Calu3 (cell line): Measurements from ENCODE around the gene CAMSAP1. TPM values are rescaled to one million over a fixed set of nuclear protein-coding genes. Genes with fewer than 3 reads are reported as not detected.

Experiments
- BruUV-seq: library from RNA; stranded (reverse); fragments of 400-500 nt; replicated peaks from 2 replicates; lab custom pipeline; 2021; lab: Mats Ljungman, UMichigan
- CTCF ChIA-PET: fragments of 300-600 bp; sonication (Branson Sonifier 250); formaldehyde crosslinking; loops from one replicate; lab custom pipeline; 2022; ENCODE audit warnings: antibody characterized with exemption; lab: Charles Lee
- DNase-seq: peaks from one replicate; pipeline ENCODE4 v3.0.0; 2022
- H3K27ac Mint-ChIP-seq: one replicate; pipeline ENCODE4 v1.8.0; 2022; ENCODE audit warnings: mixed read lengths; ENCODE audit not compliant: unreplicated experiment
- H3K27me3 Mint-ChIP-seq: one replicate; pipeline ENCODE4 v1.8.0; 2022; ENCODE audit warnings: mixed read lengths; ENCODE audit not compliant: unreplicated experiment
- H3K36me3 Mint-ChIP-seq: one replicate; pipeline ENCODE4 v1.8.0; 2022; ENCODE audit warnings: mild to moderate bottlenecking, moderate library complexity, mixed read lengths; ENCODE audit not compliant: insufficient read depth, unreplicated experiment
- H3K4me1 Mint-ChIP-seq: one replicate; pipeline ENCODE4 v1.8.0; 2022; ENCODE audit warnings: mild to moderate bottlenecking, low read depth, mixed read lengths; ENCODE audit not compliant: unreplicated experiment
- H3K4me3 Mint-ChIP-seq: one replicate; pipeline ENCODE4 v1.8.0; 2022; ENCODE audit warnings: mild to moderate bottlenecking, low read depth, moderate library complexity, mixed read lengths; ENCODE audit not compliant: unreplicated experiment
- H3K9me3 Mint-ChIP-seq: one replicate; pipeline ENCODE4 v1.8.0; 2022; ENCODE audit warnings: low read depth, mixed read lengths; ENCODE audit not compliant: unreplicated experiment
- intact Hi-C: fragments of 100-400 bp; cut with micrococcal nuclease; formaldehyde crosslinking; loops from one replicate; pipeline ENCODE4 v1.10.0; 2022; ENCODE audit not compliant: unreplicated experiment
- total RNA-seq: library from RNA; stranded (reverse); gene quantifications from 2 replicates; pipeline ENCODE4 v1.2.3, GENCODE V29; 2022
- TF ChIP-seq, protein P1 (sequence below): fragments of 200-600 bp; IDR thresholded peaks from one replicate; pipeline ENCODE4 v1.8.0; 2022; ENCODE audit warnings: antibody characterized with exemption; ENCODE audit not compliant: unreplicated experiment

CAMSAP1 gene
- total RNA-seq, 1 experiment from 2014 or later = 28.1 TPM

- peaks cover 26% of the 10 kb centered on the region for H3K36me3 Mint-ChIP-seq
- no peak for DNase-seq
- CTCF ChIA-PET = no interaction called here
- no TSS peak for BruUV-seq
- intact Hi-C loops = no loop called here
- no peaks in the 10 kb centered on the region for H3K4me1 Mint-ChIP-seq
- H3K9me3 Mint-ChIP-seq = no peaks in the 10 kb centered on the region
- TF ChIP-seq, protein P1, sequence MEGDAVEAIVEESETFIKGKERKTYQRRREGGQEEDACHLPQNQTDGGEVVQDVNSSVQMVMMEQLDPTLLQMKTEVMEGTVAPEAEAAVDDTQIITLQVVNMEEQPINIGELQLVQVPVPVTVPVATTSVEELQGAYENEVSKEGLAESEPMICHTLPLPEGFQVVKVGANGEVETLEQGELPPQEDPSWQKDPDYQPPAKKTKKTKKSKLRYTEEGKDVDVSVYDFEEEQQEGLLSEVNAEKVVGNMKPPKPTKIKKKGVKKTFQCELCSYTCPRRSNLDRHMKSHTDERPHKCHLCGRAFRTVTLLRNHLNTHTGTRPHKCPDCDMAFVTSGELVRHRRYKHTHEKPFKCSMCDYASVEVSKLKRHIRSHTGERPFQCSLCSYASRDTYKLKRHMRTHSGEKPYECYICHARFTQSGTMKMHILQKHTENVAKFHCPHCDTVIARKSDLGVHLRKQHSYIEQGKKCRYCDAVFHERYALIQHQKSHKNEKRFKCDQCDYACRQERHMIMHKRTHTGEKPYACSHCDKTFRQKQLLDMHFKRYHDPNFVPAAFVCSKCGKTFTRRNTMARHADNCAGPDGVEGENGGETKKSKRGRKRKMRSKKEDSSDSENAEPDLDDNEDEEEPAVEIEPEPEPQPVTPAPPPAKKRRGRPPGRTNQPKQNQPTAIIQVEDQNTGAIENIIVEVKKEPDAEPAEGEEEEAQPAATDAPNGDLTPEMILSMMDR = no peak
- H3K27ac Mint-ChIP-seq = no peak overlapping the region
- no peaks in the 10 kb centered on the region for H3K27me3 Mint-ChIP-seq
- no peak overlapping the region for H3K4me3 Mint-ChIP-seq
Observed at GRCh38 chr9:135823036-135823435, 84.3 kb downstream of the CAMSAP1 start.

DNA sequence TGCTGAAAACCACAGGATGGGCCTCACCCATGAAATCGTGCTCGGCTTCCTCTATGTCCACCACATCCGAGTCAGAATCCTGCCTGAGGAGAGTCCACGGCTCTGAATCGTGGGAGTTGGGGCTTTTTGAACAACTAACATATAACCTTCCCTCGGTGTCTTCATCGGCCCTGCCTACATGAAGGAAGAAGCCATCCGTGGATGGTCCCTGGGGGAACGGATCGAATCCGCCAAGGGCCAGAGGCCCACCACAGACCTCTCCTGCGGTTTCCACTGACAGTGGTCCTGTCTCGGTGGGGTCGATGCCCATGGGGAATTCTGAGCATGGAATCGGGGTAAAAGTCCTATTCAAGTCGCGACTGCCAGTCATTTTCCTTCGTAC is 85.0 kb downstream of the CAMSAP1 start:
- H3K4me3 Mint-ChIP-seq = no peak overlapping the region
- no peaks in the 10 kb centered on the region for H3K9me3 Mint-ChIP-seq
- DNase-seq = no peak
- H3K27ac Mint-ChIP-seq = no peak overlapping the region
- CTCF ChIA-PET = no interaction called here
- TSS peak; percentile 33 for BruUV-seq
- TF ChIP-seq, protein P1 = no peak
- H3K4me1 Mint-ChIP-seq = no peaks in the 10 kb centered on the region
- intact Hi-C loops = no loop called here
- H3K27me3 Mint-ChIP-seq = no peaks in the 10 kb centered on the region
- H3K36me3 Mint-ChIP-seq = peaks cover 26% of the 10 kb centered on the region

GRCh38 chr9:135821733-135822373 is 85.5 kb downstream of the CAMSAP1 start:
- Mint-ChIP-seq H3K36me3 (peaks cover 26% of the 10 kb centered on the region), H3K27me3 (no peaks in the 10 kb centered on the region), H3K4me1 (no peaks in the 10 kb centered on the region), H3K27ac (no peak overlapping the region), H3K9me3 (no peaks in the 10 kb centered on the region), H3K4me3 (no peak overlapping the region)
- DNase-seq = no peak
- TF ChIP-seq, protein P1 = no peak
- no TSS peak for BruUV-seq
- CTCF ChIA-PET = interaction anchor here (0.6 kb wide), 1 partner anchor 154 kb away, joined by 3 read pairs; no protein-coding TSS in a partner anchor
- intact Hi-C loops = no loop called here

GRCh38 chr9:135821116-135821515 is 86.2 kb downstream of the CAMSAP1 start:
- H3K27me3 Mint-ChIP-seq = no peaks in the 10 kb centered on the region
- no peak for DNase-seq
- BruUV-seq = no TSS peak
- no peaks in the 10 kb centered on the region for H3K4me1 Mint-ChIP-seq
- H3K4me3 Mint-ChIP-seq = no peak overlapping the region
- intact Hi-C loops = no loop called here
- TF ChIP-seq, protein P1 = no peak
- CTCF ChIA-PET = interaction anchor here (0.6 kb wide), 1 partner anchor 155 kb away, joined by 3 read pairs; no protein-coding TSS in a partner anchor
- H3K36me3 Mint-ChIP-seq = peaks cover 21% of the 10 kb centered on the region
- H3K27ac Mint-ChIP-seq = no peak overlapping the region
- no peaks in the 10 kb centered on the region for H3K9me3 Mint-ChIP-seq
